Measurements from ENCODE around the gene EPB41L1.

EPB41L1 gene

GRCh38 chr20:36253036-36253435 is 98.5 kb downstream of the EPB41L1 start:
- H3K27me3 ChIP-seq (ENCODE audit: control insufficient read depth in 3 of 3, insufficient read depth in 3 of 3, low read depth in 1 of 3, low read length in 3 of 3): no peaks in the 10 kb centered on the region
- H3K14ac ChIP-seq (ENCODE audit: low read length): no peak overlapping the region
- no peak overlapping the region for H3K9ac ChIP-seq (ENCODE audit: low read depth, low read length, poor library complexity)
- H3K27ac ChIP-seq (replicated peaks; ENCODE audit: low read length): no peak overlapping the region
- H3K4me3 ChIP-seq (ENCODE audit: low read length in 2 of 2): no peak overlapping the region
- H2BK120ac ChIP-seq (ENCODE audit: low read depth, low read length): no peak overlapping the region
- no peak overlapping the region for H4K8ac ChIP-seq (ENCODE audit: low read depth, low read length)
- H4K91ac ChIP-seq (ENCODE audit: low read depth, low read length, poor library complexity): no peak overlapping the region
- WGBS, 2 donors (ENCODE audit: extremely low coverage in 2 of 2, insufficient read length in 2 of 2, insufficient replicate concordance in 1 of 2): no CpG with 5 or more reads among the region's 9 CpGs
- H2AK5ac ChIP-seq (ENCODE audit: low read depth, low read length): no peak overlapping the region
- DNase-seq (ENCODE audit: low spot score): no peak
- H2BK15ac ChIP-seq (ENCODE audit: low read length): no peak overlapping the region
- peak overlapping the region; percentile 30 for H3K23ac ChIP-seq (ENCODE audit: low read depth, low read length, poor library complexity)
- H3K4ac ChIP-seq (ENCODE audit: low read length): no peak overlapping the region
- no peak overlapping the region for H2AFZ ChIP-seq (ENCODE audit: low read length)
- no peaks in the 10 kb centered on the region for H3K9me3 ChIP-seq (replicated peaks in 1 of 2; ENCODE audit: control insufficient read depth in 2 of 2, insufficient read depth in 1 of 2, low read depth in 1 of 2, low read length in 2 of 2)
- peaks cover 1% of the 10 kb centered on the region for H3K79me1 ChIP-seq (ENCODE audit: low read depth, low read length)
- H3K18ac ChIP-seq (ENCODE audit: low read length): no peak overlapping the region
- H3K4me1 ChIP-seq (ENCODE audit: control insufficient read depth in 2 of 2, insufficient read depth in 1 of 2, low read depth in 1 of 2, low read length in 2 of 2): peaks cover 0 to 9% of the 10 kb centered on the region in 2 donors
- no peak overlapping the region for H3K4me2 ChIP-seq (ENCODE audit: insufficient read depth, low read length, poor library complexity, severe bottlenecking)
- peak overlapping the region; percentile 31 for H2BK5ac ChIP-seq (ENCODE audit: low read length)
- no peak overlapping the region for H2BK12ac ChIP-seq (ENCODE audit: low read length)
- H3K36me3 ChIP-seq (replicated peaks in 1 of 2; ENCODE audit: control insufficient read depth in 2 of 2, insufficient read depth in 2 of 2, low read length in 2 of 2): peaks cover 14 to 88% of the 10 kb centered on the region in 2 donors

DNA sequence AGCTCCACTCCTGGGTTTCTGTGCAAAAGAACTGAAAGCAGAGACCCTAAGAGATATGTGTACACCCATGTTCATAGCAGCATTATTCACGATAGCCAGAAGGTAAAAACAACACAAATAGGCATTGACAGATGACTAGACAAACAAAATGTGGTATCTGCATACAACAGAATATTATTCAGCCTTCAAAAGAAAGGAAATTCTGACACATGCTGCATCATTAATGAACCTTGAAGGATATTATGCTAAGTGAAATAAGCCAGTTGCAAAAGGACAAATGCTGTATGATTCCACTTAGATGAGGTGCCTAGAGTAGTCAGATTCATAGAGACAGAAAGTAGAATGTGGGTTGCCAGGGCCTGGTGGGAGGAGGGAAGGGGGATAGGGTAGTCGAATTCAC is 99.5 kb downstream of the EPB41L1 start:
- Histone ChIP-seq H3K4me1 (ENCODE audit: control insufficient read depth in 2 of 2, insufficient read depth in 1 of 2, low read depth in 1 of 2, low read length in 2 of 2) (peaks cover 0 to 10% of the 10 kb centered on the region in 2 donors), H2AFZ (ENCODE audit: low read length) (no peak overlapping the region), H3K4ac (ENCODE audit: low read length) (no peak overlapping the region), H3K4me2 (ENCODE audit: insufficient read depth, low read length, poor library complexity, severe bottlenecking) (no peak overlapping the region), H3K14ac (ENCODE audit: low read length) (no peak overlapping the region), H3K79me1 (ENCODE audit: low read depth, low read length) (no peaks in the 10 kb centered on the region), H3K27ac (replicated peaks; ENCODE audit: low read length) (no peak overlapping the region), H2BK15ac (ENCODE audit: low read length) (no peak overlapping the region), H4K8ac (ENCODE audit: low read depth, low read length) (no peak overlapping the region), H3K9ac (ENCODE audit: low read depth, low read length, poor library complexity) (no peak overlapping the region), H3K4me3 (ENCODE audit: low read length in 2 of 2) (no peak overlapping the region), H3K18ac (ENCODE audit: low read length) (no peak overlapping the region), H3K36me3 (replicated peaks in 1 of 2; ENCODE audit: control insufficient read depth in 2 of 2, insufficient read depth in 2 of 2, low read length in 2 of 2) (peaks cover 15 to 79% of the 10 kb centered on the region in 2 donors), H3K27me3 (ENCODE audit: control insufficient read depth in 3 of 3, insufficient read depth in 3 of 3, low read depth in 1 of 3, low read length in 3 of 3) (no peaks in the 10 kb centered on the region), H3K9me3 (replicated peaks in 1 of 2; ENCODE audit: control insufficient read depth in 2 of 2, insufficient read depth in 1 of 2, low read depth in 1 of 2, low read length in 2 of 2) (no peaks in the 10 kb centered on the region), H4K91ac (ENCODE audit: low read depth, low read length, poor library complexity) (no peak overlapping the region), H2BK120ac (ENCODE audit: low read depth, low read length) (no peak overlapping the region), H2BK12ac (ENCODE audit: low read length) (no peak overlapping the region), H2BK5ac (ENCODE audit: low read length) (no peak overlapping the region), H2AK5ac (ENCODE audit: low read depth, low read length) (no peak overlapping the region), H3K23ac (ENCODE audit: low read depth, low read length, poor library complexity) (no peak overlapping the region)
- no peak for DNase-seq (ENCODE audit: low spot score)
- WGBS, 2 donors (ENCODE audit: extremely low coverage in 2 of 2, insufficient read length in 2 of 2, insufficient replicate concordance in 1 of 2): no CpG with 5 or more reads among the region's 2 CpGs

DNA sequence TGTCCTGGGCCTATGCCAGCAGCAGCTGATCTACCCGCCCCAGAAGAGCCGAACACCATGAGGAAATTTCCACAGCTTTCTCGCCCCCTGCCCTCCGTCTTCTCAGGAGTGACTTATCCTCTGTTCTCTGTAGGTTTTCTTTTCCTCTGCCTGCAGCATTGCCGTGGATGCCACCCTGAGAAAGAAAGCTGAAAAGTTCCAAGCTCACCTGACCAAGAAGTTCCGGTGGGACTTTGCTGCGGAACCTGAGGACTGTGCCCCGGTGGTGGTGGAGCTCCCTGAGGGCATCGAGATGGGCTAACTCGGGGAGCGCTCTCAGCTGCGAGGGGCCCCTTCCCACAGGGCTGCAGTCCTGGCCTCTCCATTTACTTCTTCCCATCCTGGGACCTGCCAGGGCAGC is 100.9 kb downstream of the EPB41L1 start:
- Histone ChIP-seq H3K18ac (ENCODE audit: low read length) (no peak overlapping the region), H3K79me1 (ENCODE audit: low read depth, low read length) (no peaks in the 10 kb centered on the region), H3K9me3 (replicated peaks in 1 of 2; ENCODE audit: control insufficient read depth in 2 of 2, insufficient read depth in 1 of 2, low read depth in 1 of 2, low read length in 2 of 2) (no peaks in the 10 kb centered on the region), H2BK120ac (ENCODE audit: low read depth, low read length) (no peak overlapping the region), H3K4ac (ENCODE audit: low read length) (no peak overlapping the region), H3K27ac (replicated peaks; ENCODE audit: low read length) (no peak overlapping the region), H2BK15ac (ENCODE audit: low read length) (no peak overlapping the region), H4K8ac (ENCODE audit: low read depth, low read length) (no peak overlapping the region), H3K9ac (ENCODE audit: low read depth, low read length, poor library complexity) (no peak overlapping the region), H3K23ac (ENCODE audit: low read depth, low read length, poor library complexity) (no peak overlapping the region), H2BK12ac (ENCODE audit: low read length) (no peak overlapping the region), H3K14ac (ENCODE audit: low read length) (no peak overlapping the region), H3K27me3 (ENCODE audit: control insufficient read depth in 3 of 3, insufficient read depth in 3 of 3, low read depth in 1 of 3, low read length in 3 of 3) (no peaks in the 10 kb centered on the region), H2AK5ac (ENCODE audit: low read depth, low read length) (no peak overlapping the region), H4K91ac (ENCODE audit: low read depth, low read length, poor library complexity) (no peak overlapping the region), H3K4me2 (ENCODE audit: insufficient read depth, low read length, poor library complexity, severe bottlenecking) (no peak overlapping the region), H3K36me3 (replicated peaks in 1 of 2; ENCODE audit: control insufficient read depth in 2 of 2, insufficient read depth in 2 of 2, low read length in 2 of 2) (peaks cover 15 to 65% of the 10 kb centered on the region in 2 donors), H3K4me1 (ENCODE audit: control insufficient read depth in 2 of 2, insufficient read depth in 1 of 2, low read depth in 1 of 2, low read length in 2 of 2) (peaks cover 0 to 17% of the 10 kb centered on the region in 2 donors), H2BK5ac (ENCODE audit: low read length) (no peak overlapping the region), H3K4me3 (ENCODE audit: low read length in 2 of 2) (no peak overlapping the region), H2AFZ (ENCODE audit: low read length) (no peak overlapping the region)
- no CpG with 5 or more reads among the region's 12 CpGs for WGBS, 2 donors (ENCODE audit: extremely low coverage in 2 of 2, insufficient read length in 2 of 2, insufficient replicate concordance in 1 of 2)
- no peak for DNase-seq (ENCODE audit: low spot score)

- Histone ChIP-seq H3K27me3 (ENCODE audit: control insufficient read depth in 3 of 3, insufficient read depth in 3 of 3, low read depth in 1 of 3, low read length in 3 of 3) (no peaks in the 10 kb centered on the region), H3K23ac (ENCODE audit: low read depth, low read length, poor library complexity) (no peak overlapping the region), H3K4me1 (ENCODE audit: control insufficient read depth in 2 of 2, insufficient read depth in 1 of 2, low read depth in 1 of 2, low read length in 2 of 2) (peaks cover 0 to 8% of the 10 kb centered on the region in 2 donors), H2AK5ac (ENCODE audit: low read depth, low read length) (no peak overlapping the region), H3K27ac (replicated peaks; ENCODE audit: low read length) (no peak overlapping the region), H3K4me2 (ENCODE audit: insufficient read depth, low read length, poor library complexity, severe bottlenecking) (no peak overlapping the region), H2BK15ac (ENCODE audit: low read length) (no peak overlapping the region), H2BK120ac (ENCODE audit: low read depth, low read length) (no peak overlapping the region), H3K9me3 (replicated peaks in 1 of 2; ENCODE audit: control insufficient read depth in 2 of 2, insufficient read depth in 1 of 2, low read depth in 1 of 2, low read length in 2 of 2) (no peaks in the 10 kb centered on the region), H2BK5ac (ENCODE audit: low read length) (no peak overlapping the region), H3K4ac (ENCODE audit: low read length) (no peak overlapping the region), H3K14ac (ENCODE audit: low read length) (no peak overlapping the region), H3K18ac (ENCODE audit: low read length) (no peak overlapping the region), H4K91ac (ENCODE audit: low read depth, low read length, poor library complexity) (no peak overlapping the region), H2AFZ (ENCODE audit: low read length) (no peak overlapping the region), H2BK12ac (ENCODE audit: low read length) (no peak overlapping the region), H4K8ac (ENCODE audit: low read depth, low read length) (no peak overlapping the region), H3K4me3 (ENCODE audit: low read length in 2 of 2) (no peak overlapping the region), H3K9ac (ENCODE audit: low read depth, low read length, poor library complexity) (no peak overlapping the region), H3K79me1 (ENCODE audit: low read depth, low read length) (no peaks in the 10 kb centered on the region), H3K36me3 (replicated peaks in 1 of 2; ENCODE audit: control insufficient read depth in 2 of 2, insufficient read depth in 2 of 2, low read length in 2 of 2) (peaks cover 15 to 29% of the 10 kb centered on the region in 2 donors)
- WGBS, 2 donors (ENCODE audit: extremely low coverage in 2 of 2, insufficient read length in 2 of 2, insufficient replicate concordance in 1 of 2): no CpG with 5 or more reads among the region's 16 CpGs
- no peak for DNase-seq (ENCODE audit: low spot score)
These were observed 104.9 kb downstream of the EPB41L1 start for GRCh38 chr20:36259177-36260061.

Data from neuronal stem cell (in vitro differentiated cells).